Natural killer cell (primary cell): ENCODE results near the gene NSD1. TPM values are rescaled to one million over a fixed set of nuclear protein-coding genes. Genes with fewer than 3 reads are reported as not detected.
A peak's percentile ranks its signal among the peaks of the same experiment; 100 is the strongest.

ENCODE experiments used
- ATAC-seq, 3 donors: fragments of 150-1000 bp in 2 of 3; fragments of 200-7000 bp in 1 of 3; cut with Tn5 transposase; 1 replicate in 1 of 3; 2 replicates in 2 of 3; pipeline ENCODE4 v1.10.0; 2021; ENCODE audit warnings: mild to moderate bottlenecking in 2 of 3, moderate library complexity in 2 of 3
- DNase-seq, 2 donors: peaks; one replicate each; pipeline versions ENCODE4 v3.0.0 to v3.0.0-alpha.2; 2013 to 2021; ENCODE audit warnings: mixed read lengths in 1 of 2
- H3K27ac ChIP-seq: one replicate; pipeline ENCODE4 v1.5.1; 2013; ENCODE audit warnings: mild to moderate bottlenecking, low read length
- H3K27me3 ChIP-seq: one replicate; pipeline ENCODE4 v1.6.1; 2013; ENCODE audit warnings: low read length; ENCODE audit not compliant: control insufficient read depth, insufficient read depth
- H3K36me3 ChIP-seq: one replicate; pipeline ENCODE4 v1.6.1; 2013; ENCODE audit warnings: low read length; ENCODE audit not compliant: control insufficient read depth, insufficient read depth
- H3K4me1 ChIP-seq: one replicate; pipeline ENCODE4 v1.6.1; 2013; ENCODE audit warnings: low read length; ENCODE audit not compliant: control insufficient read depth, insufficient read depth
- H3K4me3 ChIP-seq: one replicate; pipeline ENCODE4 v1.5.1; 2013; ENCODE audit warnings: low read length
- H3K9me3 ChIP-seq: one replicate; pipeline ENCODE4 v1.6.1; 2013; ENCODE audit warnings: low read length; ENCODE audit not compliant: control insufficient read depth, insufficient read depth
- H3K27ac Mint-ChIP-seq, 2 donors: one replicate each; pipeline ENCODE4 v1.8.0; 2022; ENCODE audit warnings: mild to moderate bottlenecking in 2 of 2, mixed read lengths in 2 of 2, moderate library complexity in 1 of 2
- H3K27me3 Mint-ChIP-seq, 2 donors: one replicate each; pipeline ENCODE4 v1.8.0; 2022; ENCODE audit warnings: low read depth in 2 of 2, mixed read lengths in 2 of 2
- H3K36me3 Mint-ChIP-seq: one replicate; pipeline ENCODE4 v1.8.0; 2022; ENCODE audit warnings: mixed read lengths
- H3K4me1 Mint-ChIP-seq, 2 donors: one replicate each; pipeline ENCODE4 v1.8.0; 2022; ENCODE audit warnings: mixed read lengths in 2 of 2
- H3K4me3 Mint-ChIP-seq: one replicate; pipeline ENCODE4 v1.8.0; 2022; ENCODE audit warnings: mild to moderate bottlenecking, moderate library complexity, mixed read lengths
- H3K9me3 Mint-ChIP-seq, 2 donors: one replicate each; pipeline ENCODE4 v1.8.0; 2022; ENCODE audit warnings: mixed read lengths in 2 of 2
- WGBS: methylation state at CpG from one replicate; pipeline ENCODE4 v1.1.7; 2013; ENCODE audit warnings: missing lambda C conversion rate; ENCODE audit not compliant: insufficient coverage; 5-methylcytosine and 5-hydroxymethylcytosine counted together
- intact Hi-C: fragments of 100-400 bp; cut with micrococcal nuclease; formaldehyde crosslinking; loops from one replicate; pipeline ENCODE4 v1.14.2; 2022
- total RNA-seq, 4 donors: library from RNA; stranded (reverse); fragments of 120-200 nt in 1 of 4; gene quantifications; one replicate each; pipeline versions ENCODE4 v1.2.3 to v1.2.4, GENCODE V29; 2013 to 2022
- TF ChIP-seq, protein P1 (sequence below): fragments of 200-600 bp; IDR thresholded peaks from one replicate; pipeline ENCODE4 v1.8.0; 2022; ENCODE audit warnings: antibody characterized with exemption

The NSD1 gene
- total RNA-seq, 3 donors from 2014 or later (not counting 1 experiment from before 2014, with no cell fraction given), result 117 to 147 (median 143) TPM

DNA sequence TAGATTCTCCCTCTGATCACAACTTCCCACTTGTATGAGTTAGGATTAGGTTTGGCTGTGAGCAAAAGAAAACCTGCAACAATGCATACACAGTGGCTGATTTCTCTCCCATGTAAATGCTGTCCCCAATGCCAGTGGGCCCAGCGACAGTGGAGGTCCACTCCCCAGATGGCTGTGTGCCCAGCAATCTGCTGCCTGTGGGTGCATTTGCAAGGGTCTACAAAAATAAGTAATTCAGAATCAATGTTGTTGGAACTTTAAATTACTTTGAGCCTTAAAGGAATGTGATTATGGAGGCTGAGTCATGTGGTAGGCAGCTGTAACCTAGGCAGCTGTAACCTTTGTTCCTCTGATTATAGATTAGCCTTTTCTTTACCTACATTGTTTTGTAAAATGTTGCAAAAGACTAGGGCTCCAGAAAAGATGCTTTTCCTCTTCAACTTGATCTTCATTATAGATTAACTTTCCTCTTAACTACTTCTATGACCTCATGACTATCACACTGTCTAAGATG lies 192.4 kb downstream of the NSD1 start:
- DNase-seq (no peak), ATAC-seq (no peak)
- intact Hi-C loops, result loop anchor here (5.0 kb wide), 1 partner anchor 36 kb away; no protein-coding TSS in a partner anchor
- TF ChIP-seq, protein P1, sequence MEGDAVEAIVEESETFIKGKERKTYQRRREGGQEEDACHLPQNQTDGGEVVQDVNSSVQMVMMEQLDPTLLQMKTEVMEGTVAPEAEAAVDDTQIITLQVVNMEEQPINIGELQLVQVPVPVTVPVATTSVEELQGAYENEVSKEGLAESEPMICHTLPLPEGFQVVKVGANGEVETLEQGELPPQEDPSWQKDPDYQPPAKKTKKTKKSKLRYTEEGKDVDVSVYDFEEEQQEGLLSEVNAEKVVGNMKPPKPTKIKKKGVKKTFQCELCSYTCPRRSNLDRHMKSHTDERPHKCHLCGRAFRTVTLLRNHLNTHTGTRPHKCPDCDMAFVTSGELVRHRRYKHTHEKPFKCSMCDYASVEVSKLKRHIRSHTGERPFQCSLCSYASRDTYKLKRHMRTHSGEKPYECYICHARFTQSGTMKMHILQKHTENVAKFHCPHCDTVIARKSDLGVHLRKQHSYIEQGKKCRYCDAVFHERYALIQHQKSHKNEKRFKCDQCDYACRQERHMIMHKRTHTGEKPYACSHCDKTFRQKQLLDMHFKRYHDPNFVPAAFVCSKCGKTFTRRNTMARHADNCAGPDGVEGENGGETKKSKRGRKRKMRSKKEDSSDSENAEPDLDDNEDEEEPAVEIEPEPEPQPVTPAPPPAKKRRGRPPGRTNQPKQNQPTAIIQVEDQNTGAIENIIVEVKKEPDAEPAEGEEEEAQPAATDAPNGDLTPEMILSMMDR, result no peak
- no peaks in the 10 kb centered on the region for H3K36me3 Mint-ChIP-seq
- Histone ChIP-seq H3K9me3 (no peaks in the 10 kb centered on the region), H3K36me3 (peaks cover 12% of the 10 kb centered on the region), H3K4me3 (no peak overlapping the region), H3K4me1 (peaks cover 45% of the 10 kb centered on the region), H3K27me3 (no peaks in the 10 kb centered on the region), H3K27ac (no peak overlapping the region)
- peaks cover 34 to 58% of the 10 kb centered on the region in 2 donors for H3K4me1 Mint-ChIP-seq
- peak overlapping the region; percentile 94 to 99 for H3K27ac Mint-ChIP-seq
- H3K4me3 Mint-ChIP-seq, result no peak overlapping the region
- 100% methylated on average over 1 of the region's 1 CpG for WGBS
- H3K9me3 Mint-ChIP-seq, result no peaks in the 10 kb centered on the region
- no peaks in the 10 kb centered on the region for H3K27me3 Mint-ChIP-seq

DNA sequence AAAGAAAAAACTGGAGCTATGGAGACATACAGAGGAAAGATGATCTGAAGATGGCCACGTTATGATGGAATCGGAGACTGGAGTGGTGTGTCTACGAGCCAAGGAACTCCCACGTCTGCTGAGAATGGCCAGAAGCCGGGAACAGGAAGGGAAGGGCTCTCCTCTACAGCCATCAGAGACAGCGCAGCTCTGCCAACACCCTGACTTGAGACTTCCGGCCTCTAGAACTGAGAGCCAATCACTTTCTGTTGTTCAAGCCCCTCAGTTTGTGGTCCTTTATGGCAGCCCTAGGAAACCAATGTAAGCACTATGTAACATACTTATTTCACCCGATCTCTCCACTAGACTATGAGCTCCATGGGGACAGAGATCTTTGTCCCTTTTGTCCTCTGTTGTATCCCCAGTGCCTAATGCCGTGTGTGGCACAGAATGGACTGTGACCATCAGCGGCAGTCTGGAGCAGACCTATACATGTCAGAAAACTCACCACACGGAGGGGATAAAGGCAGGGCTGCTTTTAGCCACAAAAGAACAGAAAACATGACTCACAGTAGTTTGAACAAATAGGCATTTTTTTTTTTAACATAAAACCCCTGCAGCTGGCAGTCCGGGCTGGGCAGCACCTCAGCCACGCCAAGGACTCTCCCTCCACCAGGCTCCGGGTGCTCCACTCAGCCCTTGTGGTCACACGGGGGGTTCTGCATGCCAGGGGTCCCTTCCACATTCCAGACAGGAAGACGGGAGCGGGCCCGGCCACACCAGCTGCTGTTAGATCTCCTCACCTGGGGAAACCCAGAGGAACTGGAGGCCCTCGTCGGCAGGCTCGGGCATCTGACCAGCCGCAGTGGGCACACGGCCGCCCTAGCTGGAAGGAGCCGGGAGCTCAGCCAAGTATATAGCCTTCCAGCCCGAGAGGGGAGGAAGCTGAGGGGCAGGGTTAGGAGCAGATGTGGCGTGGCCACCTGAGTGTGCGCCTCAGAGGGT lies 194.3 kb downstream of the NSD1 start:
- Histone ChIP-seq H3K27ac (peak overlapping the region; percentile 89), H3K4me1 (peaks cover 61% of the 10 kb centered on the region), H3K9me3 (no peaks in the 10 kb centered on the region), H3K27me3 (no peaks in the 10 kb centered on the region), H3K4me3 (peak overlapping the region; percentile 20), H3K36me3 (peaks cover 15% of the 10 kb centered on the region)
- ATAC-seq (peak; percentile 78 to 85 (median 84)), DNase-seq (peak; percentile 57 to 58)
- H3K9me3 Mint-ChIP-seq, result no peaks in the 10 kb centered on the region
- 50% methylated on average over 28 of the region's 28 CpGs for WGBS
- TF ChIP-seq, protein P1, result no peak
- H3K4me3 Mint-ChIP-seq, result peak overlapping the region; percentile 85
- intact Hi-C loops, result loop anchor here (5.0 kb wide), 1 partner anchor 34 kb away; no protein-coding TSS in a partner anchor
- H3K27ac Mint-ChIP-seq, result peak overlapping the region; percentile 94 to 99
- H3K36me3 Mint-ChIP-seq, result no peaks in the 10 kb centered on the region
- no peaks in the 10 kb centered on the region for H3K27me3 Mint-ChIP-seq
- peaks cover 45 to 69% of the 10 kb centered on the region in 2 donors for H3K4me1 Mint-ChIP-seq

DNA sequence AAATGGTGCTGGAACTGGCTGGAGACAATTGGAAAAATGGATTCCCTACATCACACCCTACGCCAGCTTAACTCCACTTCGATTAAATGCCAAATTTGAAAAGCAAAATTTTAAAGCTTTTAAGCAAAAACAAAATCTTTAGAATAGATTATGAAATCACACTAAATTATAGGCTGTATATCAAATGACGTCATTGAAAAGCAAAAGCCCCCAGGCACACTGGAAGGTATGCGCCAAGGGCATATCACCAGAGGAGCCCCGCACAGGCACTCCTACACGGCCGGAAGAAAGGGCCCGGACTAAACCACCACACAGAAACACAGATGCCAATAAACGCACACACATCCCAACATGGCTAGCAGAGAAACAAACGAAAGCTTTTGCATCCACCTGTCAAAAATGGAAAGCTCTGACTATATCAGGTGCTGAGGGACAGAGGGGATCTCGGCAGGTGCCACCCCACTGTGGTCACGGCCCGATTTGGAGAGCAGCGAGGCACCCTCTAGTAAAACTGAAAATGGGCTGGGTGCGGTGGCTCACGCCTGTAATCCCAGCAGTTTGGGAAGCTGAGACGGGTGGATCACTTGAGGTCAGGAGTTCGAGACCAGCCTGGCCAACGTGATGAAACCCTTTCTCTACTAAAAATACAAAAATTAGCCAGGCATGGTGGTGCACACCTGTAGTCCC lies 195.1 kb downstream of the NSD1 start:
- H3K27me3 Mint-ChIP-seq, result no peaks in the 10 kb centered on the region
- H3K36me3 Mint-ChIP-seq, result no peaks in the 10 kb centered on the region
- H3K27ac Mint-ChIP-seq, result peak overlapping the region; percentile 94 to 99
- TF ChIP-seq, protein P1, result no peak
- Histone ChIP-seq H3K9me3 (no peaks in the 10 kb centered on the region), H3K27ac (peak overlapping the region; percentile 89), H3K4me1 (peaks cover 69% of the 10 kb centered on the region), H3K4me3 (no peak overlapping the region), H3K36me3 (peaks cover 22% of the 10 kb centered on the region), H3K27me3 (no peaks in the 10 kb centered on the region)
- WGBS, result 84% methylated on average over 19 of the region's 19 CpGs
- peaks cover 45 to 69% of the 10 kb centered on the region in 2 donors for H3K4me1 Mint-ChIP-seq
- H3K9me3 Mint-ChIP-seq, result no peaks in the 10 kb centered on the region
- intact Hi-C loops, result loop anchor here (5.0 kb wide), 1 partner anchor 34 kb away; no protein-coding TSS in a partner anchor
- no peak for ATAC-seq
- H3K4me3 Mint-ChIP-seq, result peak overlapping the region; percentile 85
- no peak for DNase-seq
